ENCODE measurements around the gene AEBP1. TPM values are rescaled to one million over a fixed set of nuclear protein-coding genes. Genes with fewer than 3 reads are reported as not detected.

The AEBP1 gene
- total and polyA plus RNA-seq, 8 donors, result 14.6 to 179 (median 41.2) TPM

DNA sequence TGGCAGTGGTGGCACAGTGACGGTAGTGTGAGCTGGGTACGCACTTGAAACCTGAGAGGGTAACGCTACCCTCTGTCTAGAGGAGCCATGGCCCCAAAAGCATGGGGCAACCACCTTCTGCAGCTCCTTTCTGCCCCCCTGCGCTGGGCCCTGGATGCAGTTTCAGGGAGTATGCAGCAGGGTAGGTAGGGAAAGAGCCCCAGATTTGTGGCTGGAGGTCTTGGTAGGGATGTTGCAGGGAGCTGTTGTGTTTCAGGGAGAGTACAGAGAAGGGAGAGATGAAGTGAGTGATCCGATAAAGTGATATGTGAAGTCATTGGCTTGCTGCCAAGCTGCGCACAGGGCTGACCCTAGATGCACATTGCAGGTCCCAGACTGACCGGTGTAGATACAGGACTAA is 36.1 kb upstream of the AEBP1 start:
- H3K27me3 ChIP-seq, result no peaks in the 10 kb centered on the region
- DNase-seq, result no peak
- intact Hi-C loops (cut with DNase I; ENCODE audit: low total_unique reads), result no loop called here
- peak in 2 of 3 donors; percentile 4 to 36 for TF ChIP-seq POLR2AphosphoS5 (IDR thresholded peaks at IDR 0.05)
- TF ChIP-seq, protein P1, sequence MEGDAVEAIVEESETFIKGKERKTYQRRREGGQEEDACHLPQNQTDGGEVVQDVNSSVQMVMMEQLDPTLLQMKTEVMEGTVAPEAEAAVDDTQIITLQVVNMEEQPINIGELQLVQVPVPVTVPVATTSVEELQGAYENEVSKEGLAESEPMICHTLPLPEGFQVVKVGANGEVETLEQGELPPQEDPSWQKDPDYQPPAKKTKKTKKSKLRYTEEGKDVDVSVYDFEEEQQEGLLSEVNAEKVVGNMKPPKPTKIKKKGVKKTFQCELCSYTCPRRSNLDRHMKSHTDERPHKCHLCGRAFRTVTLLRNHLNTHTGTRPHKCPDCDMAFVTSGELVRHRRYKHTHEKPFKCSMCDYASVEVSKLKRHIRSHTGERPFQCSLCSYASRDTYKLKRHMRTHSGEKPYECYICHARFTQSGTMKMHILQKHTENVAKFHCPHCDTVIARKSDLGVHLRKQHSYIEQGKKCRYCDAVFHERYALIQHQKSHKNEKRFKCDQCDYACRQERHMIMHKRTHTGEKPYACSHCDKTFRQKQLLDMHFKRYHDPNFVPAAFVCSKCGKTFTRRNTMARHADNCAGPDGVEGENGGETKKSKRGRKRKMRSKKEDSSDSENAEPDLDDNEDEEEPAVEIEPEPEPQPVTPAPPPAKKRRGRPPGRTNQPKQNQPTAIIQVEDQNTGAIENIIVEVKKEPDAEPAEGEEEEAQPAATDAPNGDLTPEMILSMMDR (IDR thresholded peaks at IDR 0.05), result no peak
- H3K36me3 ChIP-seq, result peaks cover 2 to 8% (median 5%) of the 10 kb centered on the region in 4 donors
- 46 to 61% (median 55%) methylated on average over 7 of the region's 7 CpGs for WGBS, 5 donors
- no peak overlapping the region for H3K27ac ChIP-seq
- H3K9me3 ChIP-seq, result no peaks in the 10 kb centered on the region
- H3K4me1 ChIP-seq, result peaks cover 36 to 63% (median 49%) of the 10 kb centered on the region in 4 donors
- H3K4me3 ChIP-seq, result no peak overlapping the region

- peaks cover 31 to 69% (median 47%) of the 10 kb centered on the region in 4 donors for H3K4me1 ChIP-seq
- intact Hi-C loops (cut with DNase I; ENCODE audit: low total_unique reads), result loop anchor here (10.0 kb wide), 2 partner anchors 53 to 123 kb away; partner anchors contain the start of gene POLD2
- WGBS, 5 donors, result 44 to 56% (median 54%) methylated on average over 9 of the region's 9 CpGs
- no peaks in the 10 kb centered on the region for H3K9me3 ChIP-seq
- no peak for TF ChIP-seq EP300 (IDR thresholded peaks at IDR 0.05)
- no peak for TF ChIP-seq POLR2AphosphoS5 (IDR thresholded peaks at IDR 0.05)
- no peak for TF ChIP-seq POLR2A (IDR thresholded peaks at IDR 0.05)
- TF ChIP-seq, protein P1 (IDR thresholded peaks at IDR 0.05), result no peak
- no peaks in the 10 kb centered on the region for H3K27me3 ChIP-seq
- H3K36me3 ChIP-seq, result peaks cover 23 to 45% (median 43%) of the 10 kb centered on the region in 4 donors
- peak in 1 of 2 donors; percentile 55 for DNase-seq
- H3K4me3 ChIP-seq, result no peak overlapping the region
- peak overlapping the region in 2 of 5 donors; percentile 78 to 84 for H3K27ac ChIP-seq
Measured at GRCh38 chr7:44071726-44072363, 32.3 kb upstream of the AEBP1 start.

- TF ChIP-seq, protein P1 (IDR thresholded peaks at IDR 0.05), result peak in 5 of 7 experiments; percentile 27 to 58 (median 32)
- no peak for TF ChIP-seq POLR2AphosphoS5 (IDR thresholded peaks at IDR 0.05)
- intact Hi-C loops (cut with DNase I; ENCODE audit: low total_unique reads), result loop anchor here (10.0 kb wide), 2 partner anchors 52 to 122 kb away; partner anchors contain the start of gene POLD2
Measured at GRCh38 chr7:44072364-44073231, 31.5 kb upstream of the AEBP1 start.

DNA sequence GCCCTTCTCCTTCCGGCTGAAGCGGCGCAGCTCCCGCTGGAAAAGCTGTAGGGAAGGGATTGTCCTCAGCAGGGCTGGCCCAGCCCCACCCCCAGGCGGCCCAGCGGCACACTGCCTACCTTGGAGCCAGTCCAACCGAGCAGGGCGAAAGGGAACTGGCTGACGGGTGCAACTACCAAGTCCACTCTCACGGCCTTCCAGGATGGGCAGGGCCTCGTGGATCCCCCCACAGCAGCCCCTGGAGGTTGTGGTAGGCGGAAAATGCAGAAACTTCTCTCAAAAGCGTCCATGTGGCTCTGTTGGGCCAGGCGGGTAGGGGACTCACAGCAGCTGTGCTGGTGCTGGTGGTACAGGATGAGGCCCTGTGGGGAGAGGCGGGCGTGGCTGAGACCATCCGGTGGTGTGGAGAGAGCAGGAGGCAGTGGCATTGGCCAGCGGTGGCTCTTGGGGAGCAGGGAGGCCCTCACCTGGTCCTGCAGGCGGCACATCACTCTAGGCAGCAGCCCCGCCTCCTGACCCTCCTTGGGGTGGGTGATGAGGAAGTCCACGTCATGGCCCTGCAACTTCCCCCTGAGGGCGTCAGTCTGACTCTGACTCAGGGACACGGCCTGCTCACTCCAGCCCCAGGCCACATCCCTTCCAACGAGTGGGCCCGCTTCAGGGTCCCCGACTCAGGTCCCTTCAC is 30.3 kb upstream of the AEBP1 start:
- peak; percentile 72 to 93 for DNase-seq
- 33 to 50% (median 38%) methylated on average over 7 to 26 of the region's 26 CpGs for WGBS, 5 donors
- TF ChIP-seq, protein P1 (IDR thresholded peaks at IDR 0.05), result peak in 3 of 7 experiments; percentile 11 to 23 (median 14)
- no peak for TF ChIP-seq EP300 (IDR thresholded peaks at IDR 0.05)
- peak; percentile 16 to 75 (median 74) for TF ChIP-seq POLR2AphosphoS5 (IDR thresholded peaks at IDR 0.05)
- TF ChIP-seq POLR2A (IDR thresholded peaks at IDR 0.05), result no peak
- intact Hi-C loops (cut with DNase I; ENCODE audit: low total_unique reads), result loop anchor here (10.0 kb wide), 2 partner anchors 51 to 121 kb away; partner anchors contain the start of gene POLD2
- peak overlapping the region; percentile 44 to 87 (median 78) for H3K27ac ChIP-seq
- peaks cover 31 to 72% (median 58%) of the 10 kb centered on the region in 4 donors for H3K4me1 ChIP-seq
- H3K4me3 ChIP-seq, result peak overlapping the region in 1 of 4 donors; percentile 12
- H3K9me3 ChIP-seq, result no peaks in the 10 kb centered on the region
- H3K36me3 ChIP-seq, result peaks cover 41 to 64% (median 63%) of the 10 kb centered on the region in 4 donors
- no peaks in the 10 kb centered on the region for H3K27me3 ChIP-seq

More at GRCh38 chr7:44072364-44073231, 31.5 kb upstream of the AEBP1 start:
- peaks cover 29 to 52% (median 51%) of the 10 kb centered on the region in 4 donors for H3K36me3 ChIP-seq
- H3K4me3 ChIP-seq, result peak overlapping the region in 1 of 4 donors; percentile 12
- peak overlapping the region in 4 of 5 donors; percentile 75 to 87 (median 81) for H3K27ac ChIP-seq
- H3K4me1 ChIP-seq, result peaks cover 31 to 71% (median 53%) of the 10 kb centered on the region in 4 donors
- H3K27me3 ChIP-seq, result no peaks in the 10 kb centered on the region
- H3K9me3 ChIP-seq, result no peaks in the 10 kb centered on the region
- peak; percentile 65 to 87 for DNase-seq
- WGBS, 5 donors, result 50 to 53% (median 51%) methylated on average over 11 to 12 of the region's 12 CpGs
